Gastroesophageal sphincter (tissue), 3 donors: Measurements from ENCODE around the gene SNTG2.
"Not testable (repeated sequence)": the region's sequence is repeated elsewhere in the genome, so short reads cannot be mapped to it uniquely, and the experiment has no call there.

Experiments
- CTCF ChIP-seq, 4 experiments: fragments of 200-600 bp in 2 of 4; fragments of 450-650 bp in 2 of 4; sonication (generic) in 1 of 4; IDR thresholded peaks; one replicate each; pipeline ENCODE4 v1.5.1; 2017 to 2019; ENCODE audit warnings: antibody characterized with exemption in 4 of 4, mild to moderate bottlenecking in 2 of 4, moderate library complexity in 2 of 4
- POLR2AphosphoS5 ChIP-seq: sonication (generic); formaldehyde crosslinking; IDR thresholded peaks from one replicate; pipeline ENCODE4 v1.6.1; 2017; ENCODE audit warnings: antibody characterized with exemption

GRCh38 chr2:1093668-1094067 lies 143.0 kb downstream of the SNTG2 start:
- TF ChIP-seq POLR2AphosphoS5; CTCF (IDR thresholded peaks at IDR 0.05): not testable (repeated sequence)
